Measurements from ENCODE around the gene UBIAD1.

- no peak for TF ChIP-seq POLR2A (IDR thresholded peaks at IDR 0.05; ENCODE audit: low read depth, low read length)
- TF ChIP-seq YBX1 (IDR thresholded peaks at IDR 0.05) = no peak
- TF ChIP-seq CTCF (IDR thresholded peaks at IDR 0.05 in 2 of 3, conservative IDR thresholded peaks at IDR 0.05 in 1 of 3; ENCODE audit: control insufficient read depth in 2 of 3, extremely low read depth in 1 of 3, insufficient read depth in 1 of 3, low read depth in 3 of 3, low read length in 3 of 3) = no peak
- no peak for TF ChIP-seq MYC (IDR thresholded peaks at IDR 0.05; ENCODE audit: insufficient read depth, insufficient read length, insufficient replicate concordance, low read length, severe bottlenecking)
- TF ChIP-seq NBN (IDR thresholded peaks at IDR 0.05) = no peak
- TF ChIP-seq, protein P1, sequence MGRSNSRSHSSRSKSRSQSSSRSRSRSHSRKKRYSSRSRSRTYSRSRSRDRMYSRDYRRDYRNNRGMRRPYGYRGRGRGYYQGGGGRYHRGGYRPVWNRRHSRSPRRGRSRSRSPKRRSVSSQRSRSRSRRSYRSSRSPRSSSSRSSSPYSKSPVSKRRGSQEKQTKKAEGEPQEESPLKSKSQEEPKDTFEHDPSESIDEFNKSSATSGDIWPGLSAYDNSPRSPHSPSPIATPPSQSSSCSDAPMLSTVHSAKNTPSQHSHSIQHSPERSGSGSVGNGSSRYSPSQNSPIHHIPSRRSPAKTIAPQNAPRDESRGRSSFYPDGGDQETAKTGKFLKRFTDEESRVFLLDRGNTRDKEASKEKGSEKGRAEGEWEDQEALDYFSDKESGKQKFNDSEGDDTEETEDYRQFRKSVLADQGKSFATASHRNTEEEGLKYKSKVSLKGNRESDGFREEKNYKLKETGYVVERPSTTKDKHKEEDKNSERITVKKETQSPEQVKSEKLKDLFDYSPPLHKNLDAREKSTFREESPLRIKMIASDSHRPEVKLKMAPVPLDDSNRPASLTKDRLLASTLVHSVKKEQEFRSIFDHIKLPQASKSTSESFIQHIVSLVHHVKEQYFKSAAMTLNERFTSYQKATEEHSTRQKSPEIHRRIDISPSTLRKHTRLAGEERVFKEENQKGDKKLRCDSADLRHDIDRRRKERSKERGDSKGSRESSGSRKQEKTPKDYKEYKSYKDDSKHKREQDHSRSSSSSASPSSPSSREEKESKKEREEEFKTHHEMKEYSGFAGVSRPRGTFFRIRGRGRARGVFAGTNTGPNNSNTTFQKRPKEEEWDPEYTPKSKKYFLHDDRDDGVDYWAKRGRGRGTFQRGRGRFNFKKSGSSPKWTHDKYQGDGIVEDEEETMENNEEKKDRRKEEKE (IDR thresholded peaks at IDR 0.05) = no peak
- TF ChIP-seq, protein P2, sequence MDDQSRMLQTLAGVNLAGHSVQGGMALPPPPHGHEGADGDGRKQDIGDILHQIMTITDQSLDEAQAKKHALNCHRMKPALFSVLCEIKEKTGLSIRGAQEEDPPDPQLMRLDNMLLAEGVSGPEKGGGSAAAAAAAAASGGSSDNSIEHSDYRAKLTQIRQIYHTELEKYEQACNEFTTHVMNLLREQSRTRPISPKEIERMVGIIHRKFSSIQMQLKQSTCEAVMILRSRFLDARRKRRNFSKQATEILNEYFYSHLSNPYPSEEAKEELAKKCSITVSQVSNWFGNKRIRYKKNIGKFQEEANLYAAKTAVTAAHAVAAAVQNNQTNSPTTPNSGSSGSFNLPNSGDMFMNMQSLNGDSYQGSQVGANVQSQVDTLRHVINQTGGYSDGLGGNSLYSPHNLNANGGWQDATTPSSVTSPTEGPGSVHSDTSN (IDR thresholded peaks at IDR 0.05; ENCODE audit: insufficient replicate concordance, low read depth, low read length) = no peak
These were observed 6.6 kb downstream of the UBIAD1 start for GRCh38 chr1:11279630-11280029.

Data from GM12878 (cell line).